Measurements from ENCODE around the gene AGPAT4. TPM values are rescaled to one million over a fixed set of nuclear protein-coding genes. Genes with fewer than 3 reads are reported as not detected.

Gene AGPAT4
- total and polyA plus RNA-seq, 2 donors (not counting 1 experiment from before 2014, with no cell fraction given) = 4.4 to 6.1 TPM

DNA sequence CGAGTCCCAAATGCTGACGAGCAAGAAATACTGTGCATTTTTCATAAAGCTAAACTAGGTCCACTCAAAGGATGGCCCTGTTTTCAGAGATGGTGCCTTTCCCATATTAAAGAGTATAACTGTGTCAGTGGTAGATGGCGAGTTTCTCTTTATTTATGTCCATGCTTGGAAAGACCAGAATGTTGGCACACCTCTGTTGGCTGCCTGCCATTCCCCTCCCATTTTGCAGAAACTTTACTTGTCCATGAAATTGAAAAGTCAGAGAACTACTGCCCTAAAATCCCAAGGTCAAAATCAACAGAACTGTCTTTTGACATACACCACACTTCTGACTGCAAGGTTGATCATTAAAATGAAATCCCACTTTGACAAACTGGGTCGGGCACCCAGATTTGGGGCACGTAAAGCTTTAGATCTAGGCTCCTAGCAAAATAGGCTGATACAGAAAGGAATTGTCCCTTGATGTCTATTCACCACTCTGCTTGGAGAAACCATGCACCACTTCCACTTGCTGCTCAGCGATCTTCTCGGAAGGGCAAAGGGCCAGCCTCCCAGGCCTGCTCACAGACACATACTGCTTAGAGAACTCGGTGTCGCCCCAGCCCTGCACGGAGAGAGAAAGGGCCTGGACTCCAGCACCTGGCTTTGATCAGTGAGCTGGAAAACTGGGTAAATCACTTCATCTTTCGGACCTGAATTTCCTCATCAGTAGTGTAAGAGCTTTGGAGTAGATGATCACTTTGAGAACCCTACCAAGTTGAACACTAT, 130.0 kb downstream of the AGPAT4 start:
- Mint-ChIP-seq H3K4me1 (no peaks in the 10 kb centered on the region), H3K4me3 (no peak overlapping the region), H3K9me3 (ENCODE audit: insufficient read depth) (no peaks in the 10 kb centered on the region), H3K27me3 (no peaks in the 10 kb centered on the region), H3K27ac (no peak overlapping the region)
- Histone ChIP-seq H2AFZ (ENCODE audit: insufficient read depth, low read depth, low read length, poor library complexity, severe bottlenecking) (no peak overlapping the region), H3K4me1 (ENCODE audit: control insufficient read depth in 2 of 2, insufficient read depth in 2 of 2, low read length in 2 of 2) (no peaks in the 10 kb centered on the region), H3K9ac (ENCODE audit: low read length) (no peak overlapping the region), H4K20me1 (ENCODE audit: control insufficient read depth, insufficient read depth, low read length, poor library complexity, severe bottlenecking) (no peaks in the 10 kb centered on the region), H3K9me3 (ENCODE audit: control extremely low read depth in 1 of 3, control insufficient read depth in 2 of 3, insufficient read depth in 1 of 3, low read length in 2 of 3) (no peaks in the 10 kb centered on the region), H3K79me2 (ENCODE audit: control insufficient read depth, insufficient read depth, low read length) (no peaks in the 10 kb centered on the region), H3K27me3 (replicated peaks in 1 of 4; ENCODE audit: control extremely low read depth in 1 of 4, control insufficient read depth in 3 of 4, insufficient read depth in 4 of 4, low read length in 3 of 4) (no peaks in the 10 kb centered on the region), H3K4me3 (ENCODE audit: control extremely low read depth in 1 of 5, extremely low read depth in 1 of 5, insufficient read depth in 1 of 5, low read depth in 2 of 5, low read length in 4 of 5) (no peak overlapping the region), H3K4me2 (replicated peaks; ENCODE audit: low read depth, low read length, poor library complexity, severe bottlenecking) (no peak overlapping the region), H3K27ac (ENCODE audit: low read length in 2 of 2) (no peak overlapping the region), H3K36me3 (replicated peaks in 1 of 2; ENCODE audit: control extremely low read depth in 1 of 2, control insufficient read depth in 1 of 2, extremely low read depth in 1 of 2, insufficient read depth in 2 of 2, low read length in 1 of 2) (no peaks in the 10 kb centered on the region)
- ATAC-seq (ENCODE audit: low read depth) = no peak
- intact Hi-C loops (cut with micrococcal nuclease) = no loop called here
- TF ChIP-seq EZH2 (IDR thresholded peaks at IDR 0.05; ENCODE audit: borderline replicate concordance, insufficient read depth, low read depth, low read length, poor library complexity, severe bottlenecking) = no peak
- TF ChIP-seq, protein P1, sequence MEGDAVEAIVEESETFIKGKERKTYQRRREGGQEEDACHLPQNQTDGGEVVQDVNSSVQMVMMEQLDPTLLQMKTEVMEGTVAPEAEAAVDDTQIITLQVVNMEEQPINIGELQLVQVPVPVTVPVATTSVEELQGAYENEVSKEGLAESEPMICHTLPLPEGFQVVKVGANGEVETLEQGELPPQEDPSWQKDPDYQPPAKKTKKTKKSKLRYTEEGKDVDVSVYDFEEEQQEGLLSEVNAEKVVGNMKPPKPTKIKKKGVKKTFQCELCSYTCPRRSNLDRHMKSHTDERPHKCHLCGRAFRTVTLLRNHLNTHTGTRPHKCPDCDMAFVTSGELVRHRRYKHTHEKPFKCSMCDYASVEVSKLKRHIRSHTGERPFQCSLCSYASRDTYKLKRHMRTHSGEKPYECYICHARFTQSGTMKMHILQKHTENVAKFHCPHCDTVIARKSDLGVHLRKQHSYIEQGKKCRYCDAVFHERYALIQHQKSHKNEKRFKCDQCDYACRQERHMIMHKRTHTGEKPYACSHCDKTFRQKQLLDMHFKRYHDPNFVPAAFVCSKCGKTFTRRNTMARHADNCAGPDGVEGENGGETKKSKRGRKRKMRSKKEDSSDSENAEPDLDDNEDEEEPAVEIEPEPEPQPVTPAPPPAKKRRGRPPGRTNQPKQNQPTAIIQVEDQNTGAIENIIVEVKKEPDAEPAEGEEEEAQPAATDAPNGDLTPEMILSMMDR (IDR thresholded peaks at IDR 0.05) = no peak
- ChIA-PET POLR2A (no interaction called here), CTCF (no interaction called here)
- DNase-seq = no peak
- 92% methylated on average over 8 of the region's 11 CpGs for WGBS (ENCODE audit: insufficient coverage)

- H3K4me3 Mint-ChIP-seq = no peak overlapping the region
- Histone ChIP-seq H3K9ac (ENCODE audit: low read length) (no peak overlapping the region), H3K4me1 (ENCODE audit: control insufficient read depth in 2 of 2, insufficient read depth in 2 of 2, low read length in 2 of 2) (no peaks in the 10 kb centered on the region), H3K27me3 (replicated peaks in 1 of 4; ENCODE audit: control extremely low read depth in 1 of 4, control insufficient read depth in 3 of 4, insufficient read depth in 4 of 4, low read length in 3 of 4) (no peaks in the 10 kb centered on the region), H2AFZ (ENCODE audit: insufficient read depth, low read depth, low read length, poor library complexity, severe bottlenecking) (no peak overlapping the region), H4K20me1 (ENCODE audit: control insufficient read depth, insufficient read depth, low read length, poor library complexity, severe bottlenecking) (no peaks in the 10 kb centered on the region), H3K79me2 (ENCODE audit: control insufficient read depth, insufficient read depth, low read length) (no peaks in the 10 kb centered on the region), H3K9me3 (ENCODE audit: control extremely low read depth in 1 of 3, control insufficient read depth in 2 of 3, insufficient read depth in 1 of 3, low read length in 2 of 3) (no peaks in the 10 kb centered on the region), H3K36me3 (replicated peaks in 1 of 2; ENCODE audit: control extremely low read depth in 1 of 2, control insufficient read depth in 1 of 2, extremely low read depth in 1 of 2, insufficient read depth in 2 of 2, low read length in 1 of 2) (no peaks in the 10 kb centered on the region), H3K27ac (ENCODE audit: low read length in 2 of 2) (no peak overlapping the region), H3K4me2 (replicated peaks; ENCODE audit: low read depth, low read length, poor library complexity, severe bottlenecking) (no peak overlapping the region), H3K4me3 (ENCODE audit: control extremely low read depth in 1 of 5, extremely low read depth in 1 of 5, insufficient read depth in 1 of 5, low read depth in 2 of 5, low read length in 4 of 5) (no peak overlapping the region)
- no peaks in the 10 kb centered on the region for H3K27me3 Mint-ChIP-seq
- H3K27ac Mint-ChIP-seq = no peak overlapping the region
- intact Hi-C loops (cut with micrococcal nuclease) = no loop called here
- ChIA-PET CTCF (no interaction called here), POLR2A (no interaction called here)
- WGBS (ENCODE audit: insufficient coverage) = 97% methylated on average over 3 of the region's 5 CpGs
- DNase-seq = no peak
- no peaks in the 10 kb centered on the region for H3K9me3 Mint-ChIP-seq (ENCODE audit: insufficient read depth)
- no peaks in the 10 kb centered on the region for H3K4me1 Mint-ChIP-seq
- no peak for ATAC-seq (ENCODE audit: low read depth)
- TF ChIP-seq, protein P1 (IDR thresholded peaks at IDR 0.05) = no peak
- TF ChIP-seq EZH2 (IDR thresholded peaks at IDR 0.05; ENCODE audit: borderline replicate concordance, insufficient read depth, low read depth, low read length, poor library complexity, severe bottlenecking) = no peak
These were observed 130.9 kb downstream of the AGPAT4 start for GRCh38 chr6:161142957-161143296.

Data from B cell (primary cell).